DOHH2 (cell line): ENCODE results near the gene NIPBL.
"Not testable (repeated sequence)": the region's sequence is repeated elsewhere in the genome, so short reads cannot be mapped to it uniquely, and the experiment has no call there.

ENCODE experiments used
- H3F3A ChIP-seq: fragments of 200-600 bp; sonication (generic), shearing (Covaris generic); 2 replicates; pipeline ENCODE4 v1.6.0; 2016; ENCODE audit warnings: antibody characterized with exemption, mild to moderate bottlenecking; ENCODE audit not compliant: control insufficient read depth, insufficient read depth
- H3K27ac ChIP-seq: fragments of 200-600 bp; sonication (generic); 2 replicates; pipeline ENCODE4 v1.5.1; 2014; ENCODE audit warnings: low read depth, mild to moderate bottlenecking, low read length, moderate library complexity
- H3K27me3 ChIP-seq: fragments of 200-600 bp; sonication (generic); 2 replicates; pipeline ENCODE4 v1.6.1; 2014; ENCODE audit warnings: mild to moderate bottlenecking, low read length, mixed read lengths; ENCODE audit not compliant: control insufficient read depth
- H3K36me3 ChIP-seq: fragments of 200-600 bp; sonication (generic); 2 replicates; pipeline ENCODE4 v1.6.1; 2014; ENCODE audit warnings: mild to moderate bottlenecking, low read length, moderate library complexity, mixed read lengths; ENCODE audit not compliant: control insufficient read depth
- H3K4me1 ChIP-seq: fragments of 200-600 bp; sonication (generic); 2 replicates; pipeline ENCODE4 v1.6.1; 2014; ENCODE audit warnings: mild to moderate bottlenecking, low read length, mixed read lengths; ENCODE audit not compliant: control insufficient read depth
- H3K4me2 ChIP-seq: fragments of 200-600 bp; sonication (generic); 2 replicates; pipeline ENCODE4 v1.6.0; 2014; ENCODE audit warnings: mild to moderate bottlenecking, low read length, moderate library complexity
- H3K4me3 ChIP-seq: fragments of 200-600 bp; sonication (generic); 2 replicates; pipeline ENCODE4 v1.5.1; 2014; ENCODE audit warnings: mild to moderate bottlenecking, low read length, mixed read lengths
- H3K79me2 ChIP-seq: fragments of 200-600 bp; sonication (generic); 2 replicates; pipeline ENCODE4 v1.6.1; 2014; ENCODE audit warnings: mild to moderate bottlenecking, low read length, mixed read lengths; ENCODE audit not compliant: control insufficient read depth
- H3K9me2 ChIP-seq: fragments of 200-600 bp; sonication (generic); replicated peaks from 2 replicates; pipeline ENCODE4 v1.6.1; 2014; ENCODE audit warnings: mild to moderate bottlenecking, low read length, mixed read lengths; ENCODE audit not compliant: control insufficient read depth
- H3K9me3 ChIP-seq: fragments of 200-600 bp; sonication (generic); 2 replicates; pipeline ENCODE4 v1.6.1; 2014; ENCODE audit warnings: antibody characterized with exemption, low read length, mixed read lengths; ENCODE audit not compliant: control insufficient read depth, insufficient read depth
- H4K20me1 ChIP-seq: fragments of 200-600 bp; sonication (generic); 2 replicates; pipeline ENCODE4 v1.6.0; 2014; ENCODE audit warnings: low read depth, mild to moderate bottlenecking, antibody characterized with exemption, low read length, moderate library complexity; ENCODE audit not compliant: control insufficient read depth, insufficient read depth
- CTCF ChIP-seq: fragments of 200-600 bp; sonication (generic); IDR thresholded peaks from one replicate; pipeline ENCODE4 v1.5.1; 2014; ENCODE audit warnings: antibody characterized with exemption, mild to moderate bottlenecking, low read depth, low read length; ENCODE audit not compliant: poor library complexity, severe bottlenecking
- EZH2phosphoT487 ChIP-seq: fragments of 200-600 bp; sonication (generic); IDR thresholded peaks from 2 replicates; pipeline ENCODE4 v1.6.1; 2017; ENCODE audit warnings: borderline replicate concordance, mild to moderate bottlenecking, antibody characterized with exemption, low read length, moderate library complexity, mixed read lengths

NIPBL gene

GRCh38 chr5:37090781-37091180 is 214.2 kb downstream of the NIPBL start:
- Histone ChIP-seq H3K4me3 (no peak overlapping the region), H3K27ac (no peak overlapping the region), H4K20me1 (no peaks in the 10 kb centered on the region), H3K79me2 (no peaks in the 10 kb centered on the region), H3K27me3 (no peaks in the 10 kb centered on the region), H3F3A (no peaks in the 10 kb centered on the region), H3K9me3 (no peaks in the 10 kb centered on the region), H3K9me2 (no peaks in the 10 kb centered on the region), H3K36me3 (no peaks in the 10 kb centered on the region), H3K4me1 (no peaks in the 10 kb centered on the region), H3K4me2 (no peak overlapping the region)
- TF ChIP-seq EZH2phosphoT487 (no peak), CTCF (no peak)

- not testable (repeated sequence) for H3K36me3 ChIP-seq, H3K9me3 ChIP-seq, H3K27me3 ChIP-seq, H3K4me1 ChIP-seq, H4K20me1 ChIP-seq, H3K4me2 ChIP-seq, H3K27ac ChIP-seq, H3K9me2 ChIP-seq, H3K79me2 ChIP-seq, H3K4me3 ChIP-seq, H3F3A ChIP-seq
These were observed 217.2 kb downstream of the NIPBL start for GRCh38 chr5:37093795-37094194.

GRCh38 chr5:37099267-37099666 is 222.7 kb downstream of the NIPBL start:
- not testable (repeated sequence) for H3K27ac ChIP-seq, H3F3A ChIP-seq, H3K79me2 ChIP-seq, H3K36me3 ChIP-seq, H3K4me2 ChIP-seq, H3K4me1 ChIP-seq, H3K27me3 ChIP-seq, H3K9me3 ChIP-seq, H3K4me3 ChIP-seq, H4K20me1 ChIP-seq, H3K9me2 ChIP-seq

- TF ChIP-seq CTCF (no peak), EZH2phosphoT487 (no peak)
- Histone ChIP-seq H3K9me3 (no peaks in the 10 kb centered on the region), H3K4me2 (no peak overlapping the region), H4K20me1 (no peaks in the 10 kb centered on the region), H3K27me3 (no peaks in the 10 kb centered on the region), H3K9me2 (no peaks in the 10 kb centered on the region), H3K4me1 (peaks cover 7% of the 10 kb centered on the region), H3K36me3 (no peaks in the 10 kb centered on the region), H3F3A (no peaks in the 10 kb centered on the region), H3K79me2 (no peaks in the 10 kb centered on the region), H3K27ac (no peak overlapping the region), H3K4me3 (no peak overlapping the region)
These were observed 226.7 kb downstream of the NIPBL start for GRCh38 chr5:37103302-37103701.
